SK-N-SH treated with all-trans-retinoic acid at 6 μM for 48 hours (cell line): ENCODE data around the gene TMC7.

ENCODE experiments used
- TCF4 ChIP-seq: fragments of 250-450 bp; sonication (Bioruptor Pico); IDR thresholded peaks from 2 replicates; pipeline ENCODE4 v1.8.0; 2021; ENCODE audit warnings: mild to moderate bottlenecking, moderate library complexity, borderline replicate concordance
- TOX ChIP-seq: fragments of 250-450 bp; sonication (Bioruptor Pico); IDR thresholded peaks from 2 replicates; pipeline ENCODE4 v1.8.0; 2021; ENCODE audit warnings: mild to moderate bottlenecking, moderate library complexity, borderline replicate concordance
- ZFP3 ChIP-seq: fragments of 250-450 bp; sonication (Bioruptor Pico); IDR thresholded peaks from 2 replicates; pipeline ENCODE4 v1.5.0; 2020; ENCODE audit warnings: mild to moderate bottlenecking, moderate library complexity
- ZNF565 ChIP-seq: fragments of 450-650 bp; formaldehyde crosslinking; conservative IDR thresholded peaks from 2 replicates; pipeline ENCODE4 v1.5.0; 2020; ENCODE audit warnings: low read depth, mild to moderate bottlenecking, moderate library complexity

DNA sequence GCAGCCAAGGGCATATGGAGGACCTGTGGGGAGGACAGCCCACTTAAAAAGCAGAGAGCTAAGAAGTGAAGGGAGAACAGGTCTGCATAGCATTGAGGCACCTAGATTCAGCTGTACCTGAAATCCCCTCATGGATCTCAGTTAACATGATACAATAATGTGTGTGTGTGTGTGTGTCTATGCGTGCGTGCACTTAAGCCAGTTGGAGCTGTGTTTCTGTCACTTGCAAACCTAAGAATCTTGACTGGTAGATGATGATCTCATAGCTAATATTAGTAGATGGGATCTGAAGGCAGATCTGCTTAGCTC lies 128.3 kb downstream of the TMC7 start:
- no peak for TF ChIP-seq TCF4 (CRISPR knock-in tag)
- no peak for TF ChIP-seq TOX (CRISPR knock-in tag)
- no peak for TF ChIP-seq ZFP3 (CRISPR knock-in tag)
- no peak for TF ChIP-seq ZNF565 (CRISPR knock-in tag)
